HG03342 (cell line): ENCODE results near the gene NID2.

Experiments used
- ATAC-seq: cut with Tn5 transposase; IDR thresholded peaks from one replicate; pipeline ENCODE4 v1.9.1; 2021; ENCODE audit warnings: mild to moderate bottlenecking, moderate library complexity; ENCODE audit not compliant: unreplicated experiment

NID2 gene

GRCh38 chr14:52058341-52058740 is 10.5 kb downstream of the NID2 start:
- ATAC-seq = no peak

DNA sequence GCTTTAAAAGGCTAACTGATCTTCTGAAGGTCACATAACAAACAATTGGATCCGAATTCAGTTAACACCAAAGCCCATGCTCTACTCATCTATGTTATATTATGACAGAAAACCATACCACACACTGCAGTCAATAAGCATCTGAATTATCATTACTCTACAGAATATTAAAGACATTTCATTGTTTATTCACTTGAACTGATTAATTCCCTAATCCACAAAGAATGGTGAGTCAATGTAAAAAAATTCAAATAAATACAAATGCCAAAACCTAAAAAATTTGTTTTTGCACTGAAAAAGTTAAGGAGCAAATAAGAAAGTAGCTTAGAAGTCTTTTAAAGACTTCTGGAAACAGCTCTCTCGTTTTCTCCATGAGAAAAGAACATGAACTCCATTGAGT is 13.7 kb downstream of the NID2 start:
- no peak for ATAC-seq

- ATAC-seq = no peak
Measured at GRCh38 chr14:52054678-52055077, 14.2 kb downstream of the NID2 start.

- no peak for ATAC-seq
Measured at GRCh38 chr14:52053044-52053443, 15.8 kb downstream of the NID2 start.

DNA sequence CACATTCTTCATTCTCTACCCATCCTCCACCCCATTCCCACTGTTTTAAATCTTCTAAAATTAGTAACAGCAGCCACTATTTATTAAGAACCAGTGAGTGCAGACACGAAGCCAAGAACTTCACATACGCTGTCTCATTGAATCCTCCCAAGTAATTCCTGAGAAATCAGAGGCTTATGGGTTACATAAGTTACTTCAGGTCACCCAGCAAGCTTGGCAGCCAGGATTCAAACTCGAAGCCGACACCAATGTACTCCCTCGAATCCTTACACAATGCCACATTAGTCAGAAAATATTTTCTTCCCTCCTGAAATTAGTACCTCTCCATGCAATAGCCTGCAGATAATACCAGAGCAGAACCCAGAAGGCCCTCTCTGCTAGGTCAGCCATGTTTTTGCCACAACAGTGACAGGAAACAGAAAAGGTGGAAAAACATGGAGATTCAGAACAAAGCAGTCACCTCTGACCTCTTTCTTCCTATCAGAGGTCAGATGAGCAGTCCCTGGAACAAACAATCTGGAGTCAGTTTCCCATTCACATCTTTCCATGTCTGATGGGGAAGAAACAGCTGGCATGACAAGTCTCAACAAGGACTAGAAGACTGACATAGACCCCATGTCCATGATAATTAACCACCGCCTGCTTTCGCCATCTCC is 16.4 kb downstream of the NID2 start:
- no peak for ATAC-seq

DNA sequence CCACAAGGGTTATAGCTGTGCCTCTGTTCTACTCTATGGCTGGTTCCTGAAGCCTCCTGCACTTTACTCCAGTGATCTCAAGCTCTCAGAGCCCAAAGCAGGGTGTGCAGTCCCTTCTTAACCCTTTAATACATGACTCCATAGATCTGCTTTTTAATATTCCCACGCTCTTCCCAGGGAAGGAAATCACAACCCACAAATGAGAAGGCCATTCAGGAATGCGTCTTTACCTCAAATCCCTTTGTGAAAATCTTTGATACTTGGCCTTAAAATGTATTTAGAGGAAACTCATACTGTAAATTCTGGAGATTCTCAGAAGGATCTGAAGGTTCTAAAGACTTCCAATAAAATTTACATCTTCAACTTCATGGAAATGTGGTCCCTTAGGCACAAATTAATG is 17.0 kb downstream of the NID2 start:
- ATAC-seq = no peak

DNA sequence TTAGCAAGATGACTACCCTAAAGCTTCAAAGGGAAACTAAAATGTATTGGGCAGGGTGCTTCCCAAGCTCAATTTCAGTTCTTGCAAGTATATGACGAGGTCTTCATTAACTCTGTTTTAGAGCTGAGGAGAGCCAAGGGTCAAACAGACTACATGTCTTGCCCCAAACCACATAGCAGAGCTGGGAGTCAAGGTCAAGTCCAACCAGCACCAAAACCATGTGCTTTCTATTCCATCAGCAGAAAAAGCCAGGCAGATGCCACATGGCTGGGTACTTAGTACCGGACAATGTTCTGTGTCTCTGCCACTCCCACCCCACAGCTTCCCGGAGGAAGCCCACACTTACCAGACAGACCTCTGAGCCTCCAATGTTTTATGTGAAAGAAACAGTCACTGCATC is 17.6 kb downstream of the NID2 start:
- no peak for ATAC-seq

DNA sequence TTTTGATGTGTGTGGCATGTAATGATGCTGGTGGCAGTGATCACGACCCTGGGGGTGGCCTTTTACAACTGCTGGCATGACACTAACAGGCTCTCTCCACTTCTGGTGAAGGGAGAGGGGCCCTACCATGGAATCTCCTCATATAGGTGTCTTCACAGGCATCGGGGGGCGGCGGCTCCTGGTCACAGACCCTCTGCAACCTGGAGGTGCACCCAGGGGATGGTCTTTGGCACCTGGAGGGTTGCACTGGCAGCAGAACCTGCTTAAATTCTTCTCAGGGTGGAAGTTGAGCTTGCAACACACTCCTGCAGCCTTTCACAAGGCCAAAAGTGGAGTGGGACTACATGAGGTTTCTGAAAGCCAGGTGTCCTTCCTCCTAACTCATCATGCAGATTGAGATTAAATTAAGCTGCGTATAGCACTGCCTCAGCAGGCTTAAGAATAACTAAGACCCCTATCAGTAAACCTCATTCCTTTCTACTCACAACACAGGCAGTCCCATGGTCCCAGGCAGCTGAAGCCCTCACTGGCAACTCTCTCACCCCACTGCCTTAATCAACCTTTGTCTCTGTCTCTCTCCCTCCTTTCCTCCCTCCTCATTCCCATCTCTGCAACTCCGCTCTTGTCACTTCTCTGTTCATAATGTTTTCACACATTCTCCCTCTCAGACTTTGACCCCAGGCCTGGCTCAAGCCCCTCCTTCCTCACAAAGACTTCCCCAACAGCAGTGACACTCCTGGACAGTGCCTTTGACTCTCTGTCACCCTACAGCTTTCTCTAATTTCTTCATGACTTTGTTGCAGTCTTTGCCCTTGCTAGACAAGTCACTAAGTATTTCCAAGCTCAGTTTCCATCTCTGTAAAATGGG is 18.9 kb downstream of the NID2 start:
- no peak for ATAC-seq

DNA sequence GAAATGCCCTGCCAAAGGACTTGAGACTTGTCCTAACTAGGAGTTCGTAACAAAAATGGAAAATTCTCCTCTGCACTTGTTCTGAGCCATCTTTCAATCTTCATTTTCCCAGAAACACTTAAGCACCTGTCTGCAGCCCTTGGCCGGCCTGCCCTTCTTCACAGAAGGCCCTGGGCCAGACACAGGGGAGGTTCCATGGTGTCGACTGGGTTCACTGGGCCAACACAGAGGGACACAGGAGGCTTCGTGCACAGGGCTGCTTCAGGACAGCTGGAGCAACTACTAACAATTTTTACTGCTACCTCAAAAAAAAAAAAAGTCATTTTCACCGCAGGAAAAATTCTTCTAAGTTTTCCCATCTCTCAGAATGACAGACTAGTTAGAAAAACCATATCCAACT is 19.6 kb downstream of the NID2 start:
- no peak for ATAC-seq

- ATAC-seq = no peak
Measured at GRCh38 chr14:52048641-52049204, 20.1 kb downstream of the NID2 start.

- no peak for ATAC-seq
Measured at GRCh38 chr14:52048116-52048515, 20.7 kb downstream of the NID2 start.

DNA sequence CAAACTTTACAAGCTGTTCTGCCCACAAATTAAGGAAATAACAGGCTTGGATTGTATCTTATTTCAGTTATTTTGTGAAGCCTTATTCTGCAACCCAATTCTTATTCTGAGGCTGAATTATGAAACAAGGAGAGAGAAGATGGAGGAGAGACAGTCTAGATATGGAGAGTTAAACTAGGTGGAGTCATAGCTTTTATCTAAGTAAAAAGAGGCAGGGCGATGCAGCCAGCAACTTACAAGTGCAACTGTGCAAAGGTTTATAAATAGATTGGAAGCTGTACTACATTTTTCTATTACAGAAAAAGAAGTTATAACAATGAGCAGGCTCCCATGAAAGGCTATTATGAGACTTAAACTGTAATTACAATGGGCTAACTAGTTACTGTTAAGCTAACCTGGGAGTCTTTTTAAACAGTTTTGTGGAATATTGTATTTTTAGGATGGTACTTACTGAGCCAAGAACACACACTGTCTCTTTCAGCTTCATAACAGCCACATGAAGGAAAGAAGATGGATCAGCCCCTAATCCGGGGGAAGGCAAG is 22.4 kb downstream of the NID2 start:
- no peak for ATAC-seq

GRCh38 chr14:52044791-52045522 is 23.9 kb downstream of the NID2 start:
- ATAC-seq = no peak

GRCh38 chr14:52043690-52044089 is 25.2 kb downstream of the NID2 start:
- ATAC-seq = no peak

- no peak for ATAC-seq
Measured at GRCh38 chr14:52042371-52043289, 26.2 kb downstream of the NID2 start.

DNA sequence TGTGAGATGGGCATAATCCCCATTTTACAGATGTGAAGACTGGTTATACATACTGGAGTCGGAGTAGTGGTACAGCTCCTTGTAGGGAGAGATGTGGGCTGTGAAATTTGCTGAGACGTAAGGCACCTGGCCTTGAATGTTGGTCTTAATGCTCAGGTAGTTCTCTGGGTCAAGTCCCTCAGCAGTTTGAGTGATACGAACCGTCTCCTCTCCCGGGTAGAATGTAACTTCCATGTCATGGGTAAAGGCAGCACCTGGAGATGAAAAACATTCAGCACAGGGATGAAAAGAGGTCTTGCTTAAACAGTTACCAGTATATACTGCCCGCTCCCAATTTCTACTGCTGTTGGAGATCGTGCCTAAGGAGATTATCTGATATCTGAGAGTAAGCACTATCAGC is 28.3 kb downstream of the NID2 start:
- ATAC-seq = no peak

GRCh38 chr14:52039124-52039815 is 29.6 kb downstream of the NID2 start:
- ATAC-seq = no peak

- ATAC-seq = no peak
Measured at GRCh38 chr14:52033101-52033642, 35.7 kb downstream of the NID2 start.

GRCh38 chr14:52032204-52032801 is 36.6 kb downstream of the NID2 start:
- no peak for ATAC-seq
